HAP-1 (cell line): ENCODE results near the gene COL23A1.

Experiments
- DNase-seq, 2 experiments: peaks; one replicate each; pipeline ENCODE4 v3.0.0-alpha.2; 2016 to 2020; ENCODE audit warnings: low spot score in 2 of 2
- H3K27me3 ChIP-seq: fragments of 250-450 bp; sonication (Bioruptor Pico); 2 replicates; pipeline ENCODE4 v1.5.1; 2020; ENCODE audit warnings: low read depth, mild to moderate bottlenecking, moderate library complexity
- H3K36me3 ChIP-seq: fragments of 250-450 bp; sonication (Bioruptor Pico); replicated peaks from 2 replicates; pipeline ENCODE4 v1.5.1; 2020; ENCODE audit warnings: mild to moderate bottlenecking
- H3K4me1 ChIP-seq: fragments of 250-450 bp; sonication (Bioruptor Pico); 2 replicates; pipeline ENCODE4 v1.5.1; 2020; ENCODE audit warnings: mild to moderate bottlenecking
- H3K4me3 ChIP-seq: fragments of 250-450 bp; sonication (Bioruptor Pico); 2 replicates; pipeline ENCODE4 v1.5.1; 2020; ENCODE audit warnings: mild to moderate bottlenecking, moderate library complexity
- H3K9me3 ChIP-seq: fragments of 250-450 bp; sonication (Bioruptor Pico); 2 replicates; pipeline ENCODE4 v1.5.1; 2020; ENCODE audit warnings: mild to moderate bottlenecking, moderate library complexity
- in situ Hi-C: fragments of 300-500 bp; cut with MboI; formaldehyde crosslinking; loops from 3 replicates; pipeline ENCODE4 v1.14.3; 2020; ENCODE audit warnings: low sequenced_read_pairs, inconsistent platforms, mixed read lengths

The COL23A1 gene

GRCh38 chr5:178191661-178192060 is 398.5 kb downstream of the COL23A1 start:
- Histone ChIP-seq H3K36me3 (no peaks in the 10 kb centered on the region), H3K4me3 (no peak overlapping the region), H3K9me3 (no peaks in the 10 kb centered on the region; the same call in 1 of the 2 replicates), H3K27me3 (peaks cover 3% of the 10 kb centered on the region; the same call in 1 of the 2 replicates), H3K4me1 (no peaks in the 10 kb centered on the region; the same call in 1 of the 2 replicates)
- in situ Hi-C loops: no loop called here
- no peak for DNase-seq

- in situ Hi-C loops: no loop called here
Measured at GRCh38 chr5:178189433-178189832, 400.8 kb downstream of the COL23A1 start.

More at GRCh38 chr5:178189433-178189832, 400.8 kb downstream of the COL23A1 start:
- DNase-seq: no peak
- Histone ChIP-seq H3K4me3 (no peak overlapping the region), H3K4me1 (peaks cover 5% of the 10 kb centered on the region), H3K27me3 (peaks cover under 1% of the 10 kb centered on the region; the same call in 1 of the 2 replicates), H3K36me3 (no peaks in the 10 kb centered on the region), H3K9me3 (no peaks in the 10 kb centered on the region; the same call in 1 of the 2 replicates)
